IMR-90 (cell line): ENCODE data around the gene PTPRG. TPM values are rescaled to one million over a fixed set of nuclear protein-coding genes. Genes with fewer than 3 reads are reported as not detected.

Experiments
- ATAC-seq: fragments of 200-7000 bp; cut with Tn5 transposase; 2 replicates; pipeline ENCODE4 v1.9.1; 2020; ENCODE audit warnings: low read depth, mild to moderate bottlenecking, moderate library complexity
- BruUV-seq: library from RNA; stranded (reverse); fragments of 400-500 nt; replicated peaks from 2 replicates; lab custom pipeline; 2021; lab: Mats Ljungman, UMichigan
- CTCF ChIA-PET: fragments of 300-600 bp; formaldehyde crosslinking; extraction: SDS; loops from one replicate; lab custom pipeline; 2021; ENCODE audit warnings: antibody characterized with exemption; lab: Yijun Ruan, JAX
- POLR2A ChIA-PET: fragments of 300-600 bp; sonication (Branson Sonifier 250); formaldehyde crosslinking; loops from one replicate; lab custom pipeline; 2022; ENCODE audit warnings: antibody characterized with exemption; ENCODE audit not compliant: unreplicated experiment; lab: Charles Lee
- DNase-seq: peaks from one replicate; pipeline ENCODE4 v3.0.0; 2013
- H2AFZ ChIP-seq: replicated peaks from 2 replicates; pipeline ENCODE3; 2013; ENCODE audit warnings: low read length, mild to moderate bottlenecking; ENCODE audit not compliant: poor library complexity
- H2AK5ac ChIP-seq: 2 replicates; pipeline ENCODE4 v1.6.1; 2013; ENCODE audit warnings: low read depth, low read length, inconsistent platforms
- H2AK9ac ChIP-seq: replicated peaks from 2 replicates; pipeline ENCODE3; 2013; ENCODE audit warnings: mild to moderate bottlenecking, low read depth, low read length, moderate library complexity; ENCODE audit not compliant: poor library complexity
- H2BK120ac ChIP-seq: 2 replicates; pipeline ENCODE4 v1.6.1; 2013; ENCODE audit warnings: low read depth, low read length, inconsistent platforms
- H2BK15ac ChIP-seq: 3 replicates; pipeline ENCODE4 v1.6.1; 2013; ENCODE audit warnings: low read depth, low read length, inconsistent platforms
- H2BK20ac ChIP-seq: 2 replicates; pipeline ENCODE4 v1.6.1; 2013; ENCODE audit warnings: low read depth, mild to moderate bottlenecking, inconsistent platforms, low read length, moderate library complexity
- H2BK5ac ChIP-seq: 2 replicates; pipeline ENCODE4 v1.6.1; 2013; ENCODE audit warnings: mild to moderate bottlenecking, low read depth, low read length, inconsistent platforms; ENCODE audit not compliant: poor library complexity, severe bottlenecking
- H3K14ac ChIP-seq: replicated peaks from 2 replicates; pipeline ENCODE4 v1.6.1; 2013; ENCODE audit warnings: low read depth, low read length, inconsistent platforms
- H3K18ac ChIP-seq: 2 replicates; pipeline ENCODE4 v1.6.1; 2013; ENCODE audit warnings: low read depth, low read length, control low read depth
- H3K23ac ChIP-seq: 2 replicates; pipeline ENCODE4 v1.6.1; 2013; ENCODE audit warnings: low read depth, low read length, inconsistent platforms
- H3K27ac ChIP-seq: 2 replicates; pipeline ENCODE4 v1.5.1; 2013; ENCODE audit warnings: mild to moderate bottlenecking, control low read depth, low read length; ENCODE audit not compliant: insufficient read depth
- H3K27me3 ChIP-seq: 2 replicates; pipeline ENCODE4 v1.6.1; 2013; ENCODE audit warnings: low read length; ENCODE audit not compliant: control insufficient read depth, insufficient read depth
- H3K36me3 ChIP-seq: 2 replicates; pipeline ENCODE4 v1.6.1; 2013; ENCODE audit warnings: low read length, mixed read lengths; ENCODE audit not compliant: control insufficient read depth, insufficient read depth
- H3K4ac ChIP-seq: 2 replicates; pipeline ENCODE4 v1.6.1; 2013; ENCODE audit warnings: low read depth, low read length, inconsistent platforms
- H3K4me1 ChIP-seq: 2 replicates; pipeline ENCODE4 v1.6.1; 2013; ENCODE audit warnings: low read length, mixed read lengths; ENCODE audit not compliant: control insufficient read depth, insufficient read depth
- H3K4me2 ChIP-seq: 2 replicates; pipeline ENCODE4 v1.6.1; 2013; ENCODE audit warnings: low read depth, mild to moderate bottlenecking, control low read depth, low read length, moderate library complexity
- H3K4me3 ChIP-seq: 2 replicates; pipeline ENCODE4 v1.5.1; 2013; ENCODE audit warnings: low read depth, mild to moderate bottlenecking, control low read depth, low read length, moderate library complexity; ENCODE audit not compliant: insufficient read depth
- H3K56ac ChIP-seq: 2 replicates; pipeline ENCODE4 v1.6.1; 2013; ENCODE audit warnings: low read length, inconsistent platforms; ENCODE audit not compliant: insufficient read depth; ENCODE audit errors: extremely low read depth
- H3K79me1 ChIP-seq, 2 experiments: 2 replicates each; pipeline ENCODE4 v1.6.1; 2013; ENCODE audit warnings: low read length in 2 of 2, inconsistent platforms in 1 of 2, low read depth in 1 of 2
- H3K9ac ChIP-seq: 2 replicates; pipeline ENCODE4 v1.6.1; 2013; ENCODE audit warnings: low read depth, low read length, control low read depth
- H3K9me1 ChIP-seq: 2 replicates; pipeline ENCODE4 v1.6.1; 2013; ENCODE audit warnings: low read length, inconsistent platforms; ENCODE audit not compliant: insufficient read depth
- H3K9me3 ChIP-seq: 2 replicates; pipeline ENCODE4 v1.6.1; 2013; ENCODE audit warnings: low read length; ENCODE audit not compliant: control insufficient read depth, insufficient read depth
- H4K20me1 ChIP-seq: 2 replicates; pipeline ENCODE4 v1.6.1; 2013; ENCODE audit warnings: low read length, inconsistent platforms; ENCODE audit not compliant: insufficient read depth
- H4K5ac ChIP-seq: 2 replicates; pipeline ENCODE4 v1.6.1; 2013; ENCODE audit warnings: mild to moderate bottlenecking, low read depth, low read length, control low read depth
- H4K8ac ChIP-seq, 2 experiments: 2 replicates each; pipeline ENCODE4 v1.6.1; 2013; ENCODE audit warnings: low read depth in 2 of 2, low read length in 2 of 2, control low read depth in 1 of 2, inconsistent platforms in 1 of 2
- H4K91ac ChIP-seq: 2 replicates; pipeline ENCODE4 v1.6.1; 2013; ENCODE audit warnings: low read depth, low read length, inconsistent platforms; ENCODE audit not compliant: insufficient read depth
- BHLHE40 ChIP-seq: fragments of 150-350 bp; IDR thresholded peaks from 2 replicates; pipeline ENCODE4 v1.6.1; 2016; ENCODE audit warnings: mild to moderate bottlenecking, low read depth, low read length
- CEBPB ChIP-seq: IDR thresholded peaks from 2 replicates; pipeline ENCODE4 v1.6.1; 2012; ENCODE audit warnings: low read depth, low read length, improper control_type of control experiment
- CHD1 ChIP-seq: IDR thresholded peaks from 2 replicates; pipeline ENCODE4 v1.6.1; 2012; ENCODE audit warnings: low read depth, low read length, improper control_type of control experiment
- CTCF ChIP-seq: conservative IDR thresholded peaks from 2 replicates; pipeline ENCODE4 v1.5.1; 2012; ENCODE audit warnings: mild to moderate bottlenecking, low read depth, low read length, improper control_type of control experiment
- ELK1 ChIP-seq: fragments of 150-350 bp; IDR thresholded peaks from 2 replicates; pipeline ENCODE4 v1.6.1; 2016; ENCODE audit warnings: low read depth, mild to moderate bottlenecking, low read length, moderate library complexity, borderline replicate concordance
- FOS ChIP-seq: fragments of 150-350 bp; IDR thresholded peaks from 2 replicates; pipeline ENCODE4 v1.6.1; 2016; ENCODE audit warnings: low read depth, low read length
- MAFK ChIP-seq: IDR thresholded peaks from 2 replicates; pipeline ENCODE4 v1.6.1; 2012; ENCODE audit warnings: low read depth, low read length, improper control_type of control experiment
- MAZ ChIP-seq: IDR thresholded peaks from 2 replicates; pipeline ENCODE4 v1.6.1; 2012; ENCODE audit warnings: low read depth, mild to moderate bottlenecking, low read length, improper control_type of control experiment, moderate library complexity, borderline replicate concordance
- POLR2A ChIP-seq: IDR thresholded peaks from 2 replicates; pipeline ENCODE4 v1.6.1; 2012; ENCODE audit warnings: mild to moderate bottlenecking, low read depth, low read length
- WGBS, 2 experiments: methylation state at CpG; one replicate each; pipeline versions ENCODE4 v1.1.5 to v1.1.7; 2013; ENCODE audit warnings: missing lambda C conversion rate in 2 of 2; ENCODE audit not compliant: insufficient read length in 1 of 2; ENCODE audit errors: extremely low coverage in 2 of 2; 5-methylcytosine and 5-hydroxymethylcytosine counted together
- dilution Hi-C: fragments of 300-500 bp; cut with HindIII; formaldehyde crosslinking; loops from one replicate; pipeline ENCODE4 v1.14.3; 2018; ENCODE audit warnings: low sequenced_read_pairs; ENCODE audit not compliant: unreplicated experiment
- in situ Hi-C: fragments of 300-500 bp; cut with MboI; formaldehyde crosslinking; loops from 3 replicates; pipeline ENCODE4 v1.14.3; 2019; ENCODE audit warnings: low sequenced_read_pairs, inconsistent platforms, mixed read lengths
- intact Hi-C: fragments of 100-400 bp; cut with micrococcal nuclease; formaldehyde crosslinking; loops from 2 replicates; pipeline ENCODE4 v1.10.0; 2022
- polyA plus RNA-seq, 3 experiments: library from polyadenylated mRNA; depleted of rRNA; stranded (reverse); fragments of >200 nt; gene quantifications; 2 replicates each; pipeline ENCODE4 v1.2.3, GENCODE V29; 2012; ENCODE audit warnings: low replicate concordance in 1 of 3
- total RNA-seq: library from RNA; depleted of rRNA; stranded (reverse); fragments of >200 nt; gene quantifications from 2 replicates; pipeline ENCODE4 v1.2.3, GENCODE V29; 2012

Gene PTPRG
- total and polyA plus RNA-seq, 2 of the 4 experiments (the other 2 are of a cell fraction): 7.7 to 31.0 TPM

- dilution Hi-C loops (no loop called here), intact Hi-C loops (no loop called here), in situ Hi-C loops (no loop called here)
- Histone ChIP-seq H2BK120ac (no peak overlapping the region), H3K23ac (no peak overlapping the region), H2AFZ (no peak overlapping the region), H3K79me1 (peaks cover 32 to 35% of the 10 kb centered on the region in 2 experiments), H2AK9ac (no peak overlapping the region), H3K9ac (no peak overlapping the region), H3K9me1 (no peaks in the 10 kb centered on the region; the same call in 1 of the 2 replicates), H2BK5ac (no peak overlapping the region), H3K27me3 (no peaks in the 10 kb centered on the region), H3K4ac (no peak overlapping the region), H2BK20ac (no peak overlapping the region), H3K9me3 (no peaks in the 10 kb centered on the region), H3K4me2 (no peak overlapping the region), H3K14ac (no peak overlapping the region), H3K18ac (no peak overlapping the region), H4K5ac (no peak overlapping the region), H3K56ac (no peak overlapping the region), H4K20me1 (0 out of 2 replicates have a peak, but pooled peaks cover 10% of the 10 kb centered on the region), H2BK15ac (no peak overlapping the region), H3K4me3 (no peak overlapping the region), H2AK5ac (no peak overlapping the region), H4K91ac (no peak overlapping the region), H3K27ac (no peak overlapping the region), H4K8ac (no peak overlapping the region), H3K36me3 (no peaks in the 10 kb centered on the region), H3K4me1 (peaks cover 9% of the 10 kb centered on the region)
- POLR2A ChIA-PET: interaction anchor here (0.5 kb wide), 1 partner anchor 17 kb away, joined by 3 read pairs; no protein-coding TSS in a partner anchor
- no TSS peak for BruUV-seq
- CTCF ChIA-PET: interaction anchor here (0.7 to 1.0 kb wide), 2 partner anchors 10 to 99 kb away, joined by 3 to 6 read pairs; no protein-coding TSS in a partner anchor
- WGBS, 2 experiments: no CpG with 5 or more reads among the region's 4 CpGs
- DNase-seq (no peak), ATAC-seq (no peak)
- TF ChIP-seq CEBPB: no peak
- no peak for TF ChIP-seq MAFK
- TF ChIP-seq ELK1: no peak
- no peak for TF ChIP-seq MAZ
- no peak for TF ChIP-seq CTCF
- no peak for TF ChIP-seq POLR2A
- TF ChIP-seq FOS: no peak
- no peak for TF ChIP-seq CHD1
- TF ChIP-seq BHLHE40: no peak
Observed at GRCh38 chr3:61806810-61807209, 245.4 kb downstream of the PTPRG start.
